CD4-positive, alpha-beta T cell treated with Interleukin-1 beta for 1 hour (primary cell): ENCODE data around the gene GSTA1.
"Not testable (repeated sequence)": the region's sequence is repeated elsewhere in the genome, so short reads cannot be mapped to it uniquely, and the experiment has no call there.

Experiments
- DNase-seq, 2 donors: peaks; one replicate each; pipeline ENCODE4 v3.0.0-alpha.2; 2020 to 2022

Gene GSTA1

DNA sequence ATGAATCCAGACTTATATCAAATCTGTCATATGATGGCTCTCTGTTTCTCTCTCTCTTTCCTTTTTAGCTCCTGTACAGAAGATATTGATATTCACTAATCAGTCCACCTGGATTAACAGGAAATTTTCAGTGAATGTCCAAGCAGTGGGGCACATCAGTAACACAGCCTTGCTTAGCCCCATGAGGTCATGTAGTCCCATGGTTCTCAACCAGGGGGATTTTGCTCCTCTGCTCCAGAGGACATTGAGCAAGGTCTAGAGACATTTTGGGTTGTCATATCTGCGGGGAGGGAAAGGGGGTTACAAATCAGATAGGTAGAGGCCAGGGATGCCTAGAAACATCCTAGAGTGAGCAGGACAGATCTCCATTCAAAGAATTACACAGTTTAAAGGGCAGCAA is 810 bp downstream of the GSTA1 start:
- DNase-seq, result no peak

DNA sequence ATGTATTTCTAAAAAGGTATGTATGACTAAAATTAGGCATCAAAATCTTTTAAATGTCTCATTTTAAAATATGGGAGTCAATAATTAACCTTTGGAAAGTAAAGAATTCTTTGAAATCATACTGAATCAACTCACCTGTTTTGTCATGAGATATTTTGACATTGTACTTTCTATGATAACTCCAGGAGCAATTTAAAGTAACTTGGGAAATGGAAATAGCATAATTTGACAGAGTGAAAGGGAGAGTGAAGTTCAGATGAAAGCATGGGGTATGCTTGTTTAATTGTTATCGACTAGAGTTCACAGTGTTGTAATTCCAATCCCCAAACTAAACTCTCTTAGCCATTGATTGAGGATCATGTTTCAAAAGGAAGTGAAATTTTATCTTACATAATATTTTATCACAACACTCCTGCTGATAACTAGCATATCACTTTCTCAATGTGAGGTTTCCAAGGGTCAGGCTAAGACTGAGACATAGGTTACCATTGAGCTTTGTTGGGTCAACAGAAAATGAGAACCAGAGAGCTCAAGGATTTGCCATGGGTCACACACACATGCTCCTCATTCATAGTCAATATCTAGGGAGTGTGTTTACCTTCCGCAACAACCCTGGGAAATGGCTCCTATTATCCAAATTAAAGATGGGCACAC is 2.3 kb downstream of the GSTA1 start:
- DNase-seq, result no peak

DNA sequence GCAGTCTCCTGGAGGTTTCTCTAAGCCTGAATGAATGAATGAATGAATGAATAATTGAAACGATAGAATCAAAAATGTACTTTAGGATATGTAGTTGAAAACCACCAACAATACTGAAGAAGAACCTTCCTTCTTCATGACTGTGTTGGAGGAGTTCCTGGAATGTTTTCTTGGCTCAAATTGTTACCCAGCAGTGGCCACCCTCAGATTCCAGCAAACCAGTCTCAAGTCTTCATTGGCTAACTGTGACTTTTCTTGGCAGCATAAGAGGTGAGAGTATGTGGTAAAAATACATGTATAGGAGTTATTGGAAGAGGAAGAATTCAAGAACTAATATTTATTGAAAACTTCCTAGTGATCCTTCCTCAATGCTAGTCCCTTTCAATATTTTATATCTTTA is 4.3 kb downstream of the GSTA1 start:
- not testable (repeated sequence) for DNase-seq

DNA sequence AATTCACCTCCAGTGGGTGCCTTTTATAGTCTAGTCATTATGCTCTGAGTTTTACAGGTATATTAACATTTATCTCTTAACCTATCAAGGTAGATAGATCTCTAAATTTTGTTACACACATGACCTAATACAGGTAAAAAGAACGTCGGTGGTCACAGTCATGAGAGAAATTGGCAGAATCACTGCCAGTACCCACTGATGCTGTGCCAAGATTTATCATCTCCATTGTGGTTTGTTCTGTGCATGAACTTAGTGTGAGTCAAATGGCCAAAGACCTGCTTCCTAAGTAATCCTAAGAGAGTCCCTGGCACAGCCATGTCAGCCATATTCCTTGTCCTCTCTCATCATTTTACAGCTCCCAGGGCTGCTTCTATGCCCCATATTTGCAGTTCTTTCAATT is 9.2 kb downstream of the GSTA1 start:
- not testable (repeated sequence) for DNase-seq

DNA sequence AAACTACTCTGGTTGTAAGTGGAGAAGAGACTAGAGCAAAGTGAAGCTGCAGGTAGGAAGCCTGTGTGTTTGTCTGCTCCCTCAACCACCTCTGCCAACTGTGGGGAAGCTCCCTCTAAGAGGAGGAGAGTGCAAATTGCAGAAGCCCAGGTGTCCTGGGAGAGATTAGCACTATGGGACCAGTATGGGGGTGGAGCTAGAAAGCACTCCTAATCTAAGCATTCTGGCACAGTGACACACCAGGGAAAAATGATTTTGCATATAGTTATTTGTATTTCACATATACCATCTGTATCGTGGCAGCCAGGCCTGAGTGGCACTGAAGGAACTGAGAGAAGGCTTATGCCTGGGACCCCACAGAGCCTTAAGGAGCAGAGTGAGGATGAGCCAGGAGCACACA is 12.8 kb downstream of the GSTA1 start:
- DNase-seq, result no peak

DNA sequence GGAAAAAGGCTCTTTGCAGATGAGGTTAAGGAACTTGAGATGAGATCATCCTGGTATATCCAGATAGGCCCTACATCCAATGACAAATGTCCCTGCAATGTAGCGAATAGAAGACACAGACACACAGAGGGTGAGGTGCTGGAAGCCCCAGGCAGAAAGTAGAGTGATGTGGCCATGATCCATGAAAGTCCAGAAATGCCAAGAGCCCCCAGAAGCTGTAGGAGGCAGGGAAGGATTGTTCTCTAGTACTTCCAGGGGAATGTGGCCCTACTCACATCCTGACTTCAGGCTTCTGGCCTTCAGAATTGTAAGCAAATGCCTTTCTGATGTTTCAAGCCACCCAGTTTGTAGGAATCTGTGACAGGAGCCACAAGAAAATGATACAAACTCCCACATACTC is 14.0 kb downstream of the GSTA1 start:
- not testable (repeated sequence) for DNase-seq

DNA sequence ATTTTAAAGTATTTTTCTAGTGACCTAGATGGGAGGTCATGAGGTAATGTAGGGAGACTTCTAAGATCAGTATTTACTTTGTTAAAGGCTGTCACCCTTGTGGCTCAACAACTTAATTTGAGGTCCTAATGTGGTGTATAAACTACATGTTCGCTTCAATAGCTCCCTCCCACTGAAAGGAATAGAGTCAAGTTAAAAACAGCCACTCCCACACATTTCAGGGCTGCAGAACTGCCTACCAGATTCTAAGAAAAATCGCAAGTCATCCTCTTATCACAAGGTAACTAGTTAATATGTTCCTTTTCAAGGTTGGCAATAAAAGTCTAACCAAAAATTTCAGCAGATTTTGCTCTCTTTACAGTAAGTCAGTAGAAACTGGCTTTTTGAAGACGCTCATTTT is 15.1 kb downstream of the GSTA1 start:
- no peak for DNase-seq

DNA sequence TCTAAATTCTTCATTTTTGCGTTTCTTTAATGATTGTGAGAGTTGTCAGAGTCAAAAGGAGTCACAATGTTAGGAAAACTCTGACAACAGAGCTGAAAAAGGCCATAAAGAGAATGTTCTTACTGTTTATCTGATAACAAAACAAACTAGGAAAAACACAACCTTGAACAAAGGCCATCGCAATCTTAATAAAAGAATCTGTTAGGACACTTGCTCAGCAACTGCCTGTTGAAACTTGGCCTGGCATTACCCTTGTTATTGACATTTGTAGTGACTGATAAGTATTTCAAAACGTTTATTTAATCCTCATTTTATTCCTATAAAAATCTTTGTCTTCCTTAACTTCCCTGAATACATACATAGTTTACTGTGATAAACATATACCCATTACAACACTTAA is 15.7 kb downstream of the GSTA1 start:
- DNase-seq, result no peak

DNA sequence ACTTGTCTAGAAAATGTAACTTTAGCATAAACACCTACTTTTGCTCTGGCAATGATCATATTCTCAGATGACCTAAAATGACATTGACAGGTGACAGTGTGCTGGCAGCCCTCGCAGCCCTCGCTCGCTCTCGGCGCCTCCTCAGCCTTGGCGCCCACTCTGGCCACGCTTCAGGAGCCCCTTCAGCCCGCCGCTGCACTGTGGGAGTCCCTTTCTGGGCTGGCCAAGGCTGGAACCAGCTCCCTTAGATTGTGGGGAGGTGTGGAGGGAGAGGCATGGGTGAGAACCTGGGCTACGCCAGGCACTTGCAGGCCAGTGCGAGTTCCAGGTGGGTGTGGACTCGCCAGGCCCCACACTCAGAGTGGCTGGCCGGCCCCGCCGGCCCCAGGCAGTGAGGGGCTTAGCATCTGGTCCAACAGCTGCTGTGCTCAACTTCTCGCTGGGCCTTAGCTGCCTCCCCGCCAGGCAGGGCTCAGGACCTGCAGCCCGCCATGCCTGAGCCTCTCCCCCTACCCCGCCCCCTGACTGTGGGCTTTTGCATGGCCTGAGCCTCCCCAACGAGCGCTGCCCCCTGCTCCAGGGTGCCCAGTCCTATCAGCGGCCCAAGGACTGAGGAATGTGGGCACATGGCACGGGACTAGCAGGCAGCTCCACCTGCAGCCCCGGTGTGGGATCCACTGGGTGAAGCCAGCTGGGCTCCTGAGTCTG is 17.2 kb downstream of the GSTA1 start:
- no peak for DNase-seq

DNA sequence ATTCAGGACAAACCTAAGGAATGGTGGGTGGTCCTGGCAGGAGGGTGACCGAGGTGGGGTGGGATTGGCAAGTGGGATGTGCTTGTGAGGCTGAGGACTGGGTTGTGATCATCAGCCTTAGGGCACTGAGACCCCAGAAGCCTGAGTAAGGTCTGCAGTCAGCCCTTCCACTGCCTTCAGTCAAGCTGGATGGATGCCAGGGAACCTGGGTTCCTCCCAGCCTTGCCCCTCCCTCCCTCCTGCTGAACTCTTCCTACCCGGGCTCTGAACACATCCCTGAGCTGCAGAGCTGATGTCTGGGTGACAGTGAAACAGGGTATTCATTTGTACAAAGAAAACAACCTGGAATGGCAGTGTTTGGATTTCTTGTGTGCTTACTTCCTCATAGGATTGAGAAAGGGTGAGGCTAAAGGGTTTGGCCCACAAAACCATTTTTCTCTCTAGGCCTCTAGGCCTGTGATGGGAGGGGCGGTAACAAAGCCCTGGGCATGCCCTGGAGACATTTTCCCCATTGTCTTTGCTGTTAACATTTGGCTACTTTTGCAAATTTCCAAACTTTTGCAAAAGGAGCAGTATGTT is 20.8 kb downstream of the GSTA1 start:
- not testable (repeated sequence) for DNase-seq

DNA sequence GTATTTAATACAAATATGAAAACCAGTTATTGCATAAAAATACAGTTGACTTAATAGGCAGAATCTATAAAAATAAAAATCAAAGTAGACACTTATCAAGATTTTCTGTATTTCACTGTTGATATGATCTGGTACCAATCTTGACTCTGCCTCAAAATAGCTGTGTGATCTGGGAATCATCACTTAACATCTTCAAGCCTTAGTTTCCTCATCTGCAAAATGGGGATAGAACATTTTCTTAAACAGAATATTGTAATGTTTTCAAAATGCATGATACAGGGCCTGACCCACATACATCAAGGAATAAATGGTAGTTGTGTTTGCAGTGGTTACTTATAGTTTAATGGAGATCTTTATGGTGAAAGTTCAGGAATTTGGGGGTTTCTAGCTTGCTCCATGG is 21.4 kb downstream of the GSTA1 start:
- not testable (repeated sequence) for DNase-seq

DNA sequence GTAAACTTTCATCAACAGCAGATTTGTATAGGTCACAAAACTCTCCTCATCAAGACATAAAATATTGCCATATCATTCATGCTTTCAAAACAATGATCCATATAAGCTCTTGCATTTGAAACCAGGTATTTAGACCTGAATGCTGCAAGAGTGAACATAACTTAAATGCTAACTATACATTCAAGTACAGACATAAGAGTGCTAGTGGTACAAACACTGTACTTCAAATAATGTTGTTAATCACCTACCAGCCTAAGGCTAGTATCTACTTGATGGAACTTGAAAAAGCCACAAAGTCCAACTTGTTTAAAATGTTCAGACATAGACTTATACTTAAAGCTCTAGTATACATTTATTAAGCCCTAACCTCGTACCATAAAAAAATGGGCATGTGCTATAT is 24.4 kb downstream of the GSTA1 start:
- no peak for DNase-seq

DNA sequence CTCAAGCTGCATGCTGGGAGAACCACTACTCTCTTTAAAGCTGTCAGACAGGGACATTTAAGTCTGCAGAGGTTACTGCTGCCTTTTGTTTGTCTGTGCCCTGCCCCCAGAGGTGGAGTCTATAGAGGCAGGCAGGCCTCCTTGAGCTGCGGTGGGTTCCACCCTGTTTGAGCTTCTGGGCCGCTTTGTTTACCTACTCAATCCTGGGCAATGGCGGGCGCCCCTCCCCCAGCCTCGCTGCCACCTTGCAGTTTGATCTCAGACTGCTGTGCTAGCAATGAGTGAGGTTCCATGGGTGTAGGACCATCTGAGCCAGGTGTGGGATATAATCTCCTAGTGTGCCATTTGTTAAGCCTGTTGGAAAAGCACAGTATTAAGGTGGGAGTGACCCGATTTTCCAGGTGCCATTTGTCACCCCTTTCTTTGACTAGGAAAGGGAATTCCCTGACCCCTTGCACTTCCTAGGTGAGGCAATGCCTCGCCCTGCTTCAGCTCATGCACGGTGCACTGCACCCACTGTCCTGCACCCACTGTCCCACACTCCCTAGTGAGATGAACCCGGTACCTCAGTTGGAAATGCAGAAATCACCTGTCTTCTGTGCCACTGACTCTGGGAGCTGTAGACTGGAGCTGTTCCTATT is 26.8 kb downstream of the GSTA1 start:
- DNase-seq, result not testable (repeated sequence)

DNA sequence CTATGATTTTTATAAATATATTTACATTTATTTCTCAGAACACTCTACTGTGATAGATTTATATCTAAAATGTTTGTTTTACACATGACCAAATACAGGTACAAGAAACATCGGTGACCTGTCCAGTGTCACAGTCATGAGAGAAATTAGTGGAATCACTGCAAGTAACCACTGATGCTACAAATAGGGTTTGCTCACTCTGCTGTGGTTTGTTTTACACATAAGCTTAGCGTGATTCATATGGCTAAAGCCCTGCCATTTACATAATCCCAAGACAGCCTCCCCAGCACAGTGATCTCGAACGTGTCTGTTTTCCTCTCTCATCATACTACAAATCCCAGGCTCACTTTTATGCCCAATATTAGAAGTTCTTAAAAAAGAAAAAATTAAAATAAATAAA is 34.2 kb downstream of the GSTA1 start:
- DNase-seq, result not testable (repeated sequence)

DNA sequence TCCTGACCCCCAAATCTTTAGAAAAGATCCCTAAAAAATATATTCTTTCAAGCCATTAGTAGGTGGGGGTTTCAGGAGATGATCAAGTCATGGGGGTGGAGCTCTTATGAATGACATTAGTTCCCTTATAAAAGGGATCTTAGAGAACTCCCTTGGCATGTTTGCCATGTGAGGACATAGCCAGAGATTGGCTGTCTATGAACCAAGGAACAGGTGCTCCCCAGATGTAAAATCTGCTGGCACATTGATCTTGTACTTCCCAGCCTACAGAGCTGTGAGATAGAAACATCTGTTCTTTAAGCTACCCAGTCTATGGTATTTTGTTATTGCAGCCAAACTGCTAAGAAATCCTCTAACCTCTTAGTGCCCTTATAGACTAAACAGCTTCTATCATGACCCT is 36.0 kb downstream of the GSTA1 start:
- not testable (repeated sequence) for DNase-seq

DNA sequence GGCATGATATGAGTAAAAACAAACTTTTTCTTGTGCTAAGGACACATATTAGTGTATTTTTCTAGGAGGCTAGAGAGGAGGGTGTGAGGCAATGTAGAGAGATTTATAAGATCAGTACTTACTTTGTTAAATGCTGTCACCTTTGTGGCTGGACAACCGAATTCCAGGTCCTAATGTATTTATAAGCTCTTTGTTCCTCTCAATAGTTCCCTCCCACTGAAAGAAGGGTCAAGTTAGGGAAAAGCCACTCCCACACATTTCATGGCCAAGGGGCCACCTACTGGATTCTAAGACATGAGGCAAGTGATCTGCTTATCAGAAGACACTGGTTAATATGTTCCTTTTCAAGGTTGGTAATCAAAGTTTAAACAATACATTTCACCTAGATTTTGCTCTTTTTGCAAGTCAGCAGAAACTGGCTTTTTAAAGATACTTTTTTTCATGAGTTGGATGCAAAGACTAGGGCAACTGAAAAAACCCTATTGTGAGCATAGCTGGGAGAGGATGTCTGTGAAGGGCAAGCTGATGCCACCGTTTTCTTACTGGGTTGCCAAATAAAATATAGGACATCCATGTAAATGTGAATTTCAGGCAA is 40.2 kb downstream of the GSTA1 start, which contains the start of gene GSTA2:
TSS of gene GSTA2 (minus strand) at position 154 of the 595 bp plus-strand sequence. CDS start 5,528 bp downstream, outside the sequence.
- DNase-seq, result not testable (repeated sequence)

DNA sequence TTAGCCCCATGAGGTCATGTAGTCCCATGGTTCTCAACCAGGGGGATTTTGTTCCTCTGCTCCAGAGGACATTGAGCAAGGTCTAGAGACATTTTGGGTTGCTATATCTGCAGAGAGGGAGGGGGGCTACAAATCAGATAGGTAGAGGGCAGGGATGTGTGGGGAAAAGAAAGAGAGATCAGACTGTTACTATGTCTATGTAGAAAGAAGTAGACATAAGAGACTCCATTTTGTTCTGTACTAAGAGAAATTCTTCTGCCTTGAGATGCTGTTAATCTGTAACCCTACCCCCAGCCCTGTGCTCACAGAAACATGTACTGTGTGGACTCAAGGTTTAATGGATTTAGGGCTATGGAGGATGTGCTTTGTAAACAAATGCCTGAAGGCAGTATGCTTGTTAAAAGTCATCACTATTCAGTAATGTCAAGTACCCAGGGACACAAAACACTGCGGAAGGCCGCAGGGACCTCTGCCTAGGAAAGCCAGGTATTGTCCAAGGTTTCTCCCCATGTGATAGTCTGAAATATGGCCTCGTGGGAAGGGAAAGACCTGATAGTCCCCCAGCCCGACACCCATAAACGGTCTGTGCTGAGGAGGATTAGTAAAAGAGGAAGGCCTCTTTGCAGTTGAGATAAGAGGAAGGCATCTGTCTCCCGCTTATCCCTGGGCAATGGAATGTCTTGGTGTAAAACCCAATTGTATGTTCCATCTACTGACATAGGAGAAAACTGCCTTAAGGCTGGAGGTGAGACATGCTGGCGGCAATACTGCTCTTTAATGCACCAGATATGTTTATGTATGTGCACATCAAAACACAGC is 41.7 kb downstream of the GSTA1 start:
- DNase-seq, result not testable (repeated sequence)

DNA sequence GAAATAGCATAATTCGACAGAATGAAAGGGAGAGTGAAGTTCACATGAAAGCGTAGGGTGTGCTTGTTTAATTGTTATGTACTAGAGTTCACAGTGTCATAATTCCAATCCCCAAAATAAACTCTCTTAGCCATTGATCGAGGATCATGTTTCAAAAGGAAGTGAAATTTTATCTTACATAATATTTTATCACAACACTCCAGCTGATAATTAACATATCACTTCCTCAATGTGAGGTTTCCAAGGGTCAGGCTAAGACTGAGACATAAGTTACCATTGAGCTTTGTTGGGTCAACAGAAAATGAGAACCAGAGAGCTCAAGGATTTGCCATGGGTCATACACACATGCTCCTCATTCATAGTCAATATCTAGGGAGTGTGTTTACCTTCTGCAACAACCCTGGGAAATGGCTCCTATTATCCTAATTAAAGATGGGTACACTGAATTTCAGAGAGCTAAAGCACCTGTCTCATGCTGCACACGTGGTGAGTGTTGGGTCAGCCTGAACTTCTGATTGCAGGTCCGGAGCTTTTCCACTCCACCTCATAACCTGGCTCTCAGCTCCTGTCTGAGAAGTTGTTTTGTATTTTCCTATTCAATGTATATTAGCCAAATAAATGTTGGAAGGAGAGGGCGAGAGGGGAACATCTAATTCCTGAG is 43.4 kb downstream of the GSTA1 start:
- DNase-seq, result no peak

DNA sequence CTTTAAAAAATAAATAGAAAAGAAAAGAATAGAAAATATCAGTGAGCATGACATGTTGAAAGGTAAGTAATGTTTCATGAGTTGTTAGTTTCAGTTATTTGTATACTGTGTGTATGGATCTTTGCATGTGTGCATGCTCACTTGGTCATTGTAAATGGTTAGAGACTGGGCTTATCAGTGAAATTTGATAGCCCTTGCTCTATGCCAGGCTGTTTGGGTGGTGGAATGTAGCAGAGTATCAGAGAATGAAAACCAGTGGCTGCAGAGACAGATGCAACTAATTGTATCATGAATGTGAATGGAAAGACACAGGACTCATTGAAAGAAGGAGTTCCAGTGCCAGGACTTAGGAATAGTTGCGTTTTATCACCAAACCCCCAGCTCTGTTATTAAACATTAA is 44.5 kb downstream of the GSTA1 start:
- no peak for DNase-seq

DNA sequence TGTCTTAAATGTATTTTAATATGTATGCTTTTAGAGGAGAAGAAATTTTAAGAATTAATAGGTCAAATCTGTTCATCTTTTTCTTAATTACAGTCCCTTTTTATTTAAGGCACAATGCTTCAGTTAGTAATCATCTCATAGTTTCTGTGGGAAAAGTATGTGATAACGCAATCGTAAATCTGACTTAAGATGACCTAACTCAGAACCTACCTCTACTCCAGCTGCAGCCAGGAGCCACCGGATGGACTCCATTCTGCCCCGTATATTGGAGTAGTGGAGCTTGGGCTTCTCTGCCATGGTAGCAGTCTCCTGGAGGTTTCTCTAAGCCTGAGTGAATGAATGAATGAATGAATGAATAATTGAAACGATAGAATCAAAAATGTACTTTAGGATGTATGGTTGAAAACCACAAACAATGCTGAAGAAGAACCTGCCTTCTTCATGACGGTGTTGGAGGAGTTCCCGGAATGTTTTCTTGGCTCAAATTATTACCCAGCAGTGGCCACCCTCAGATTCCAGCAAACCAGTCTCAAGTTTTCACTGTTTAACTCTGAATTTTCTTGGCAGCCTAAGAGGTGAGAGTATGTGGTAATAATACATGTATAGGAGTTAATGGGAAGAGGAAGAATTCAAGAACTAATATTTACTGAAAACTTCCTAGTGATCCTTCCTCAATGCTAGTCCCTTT is 45.8 kb downstream of the GSTA1 start:
- not testable (repeated sequence) for DNase-seq

DNA sequence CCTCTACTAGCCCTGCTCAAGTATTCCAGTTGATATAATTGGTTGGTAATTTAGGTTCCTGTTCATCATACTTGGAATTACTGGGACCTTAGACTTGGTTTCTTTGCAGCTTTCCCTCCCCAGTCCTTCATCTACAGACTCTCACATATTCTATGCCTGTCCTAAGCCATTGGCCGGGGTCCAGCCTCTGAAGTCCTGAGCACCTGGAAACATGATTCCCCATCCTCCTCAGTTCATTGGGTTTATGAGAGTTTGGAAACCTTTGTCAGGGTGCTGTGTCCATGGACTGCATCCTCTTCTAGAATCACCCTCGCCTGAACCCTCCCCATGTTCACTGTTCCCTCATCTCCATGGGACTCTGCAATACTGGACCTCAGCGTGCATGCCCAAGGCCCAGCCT is 49.2 kb downstream of the GSTA1 start:
- no peak for DNase-seq
